ENCODE data around the gene CREG2.

DNA sequence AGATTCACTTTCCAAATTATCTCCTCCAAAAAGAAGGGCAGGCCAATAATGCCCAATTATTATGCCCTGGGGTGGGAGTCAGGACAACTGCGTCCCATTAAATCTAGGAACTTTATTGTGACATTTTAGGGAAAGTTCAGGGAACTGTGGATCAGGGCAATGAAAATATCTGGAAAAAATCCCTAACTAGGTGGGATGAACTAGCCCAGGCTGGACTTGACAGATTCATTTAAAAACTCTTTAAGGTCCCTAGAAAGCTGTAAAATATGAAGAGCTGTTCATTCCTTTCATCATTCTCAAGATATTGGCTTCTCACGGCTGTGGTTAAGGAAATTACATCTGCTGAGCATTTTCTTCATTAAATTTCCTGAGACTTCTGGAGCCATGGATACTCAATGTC is 8.2 kb downstream of the CREG2 start:
- TF ChIP-seq CTCF (IDR thresholded peaks at IDR 0.05; ENCODE audit: poor library complexity, severe bottlenecking) (no peak), SMC3 (conservative IDR thresholded peaks at IDR 0.05; ENCODE audit: poor library complexity) (no peak), RAD21 (conservative IDR thresholded peaks at IDR 0.05) (no peak), EZH2 (IDR thresholded peaks at IDR 0.05; ENCODE audit: borderline replicate concordance, insufficient read depth, low read length, poor library complexity, severe bottlenecking) (no peak), POLR2AphosphoS5 (IDR thresholded peaks at IDR 0.05) (no peak)

Measured in neural cell (in vitro differentiated cells).